ENCODE measurements around the gene RBP5. TPM values are rescaled to one million over a fixed set of nuclear protein-coding genes. Genes with fewer than 3 reads are reported as not detected.

Gene RBP5
- total RNA-seq, 1 donor from 2014 or later, result 0.84 TPM

DNA sequence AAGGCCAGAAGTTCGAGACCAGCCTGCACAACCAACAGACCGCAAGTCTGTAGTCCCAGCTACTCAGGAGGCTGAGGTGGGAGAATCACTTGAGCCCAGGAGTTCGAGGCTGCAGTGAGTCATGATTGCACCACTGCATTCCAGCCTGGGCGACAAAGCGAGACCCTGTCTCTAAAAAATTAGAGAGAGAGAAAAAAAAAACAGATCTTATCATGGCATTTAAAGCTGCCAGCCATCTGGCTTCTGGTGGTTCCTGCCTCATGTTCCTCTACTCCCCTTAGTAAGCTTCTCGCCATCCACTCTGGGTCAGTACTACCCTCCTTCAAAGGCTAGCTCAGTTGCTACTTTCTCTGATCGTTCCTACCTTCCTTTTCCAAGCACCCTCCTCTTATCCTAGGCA, 17.5 kb upstream of the RBP5 start:
- intact Hi-C loops (cut with micrococcal nuclease), result no loop called here

DNA sequence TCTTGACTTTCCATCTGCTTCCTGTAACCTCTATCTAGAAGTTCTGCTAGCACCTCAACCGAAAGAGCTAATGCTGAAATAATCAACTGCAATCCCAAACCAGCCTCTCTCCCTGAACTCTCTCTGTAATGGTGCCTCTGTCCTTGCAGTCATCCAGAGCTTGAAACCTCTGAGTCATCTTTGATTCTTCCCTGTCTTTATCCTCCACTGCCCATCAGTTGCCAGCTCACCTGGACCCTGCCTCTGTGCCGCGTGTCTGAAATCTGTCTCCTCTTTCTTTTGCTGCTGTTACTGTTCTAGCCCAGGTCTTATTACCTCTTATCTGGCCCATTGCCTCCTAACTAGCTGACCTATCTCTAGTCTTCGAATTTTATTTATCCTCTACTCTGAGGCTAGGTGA, 17.0 kb upstream of the RBP5 start:
- intact Hi-C loops (cut with micrococcal nuclease), result no loop called here

DNA sequence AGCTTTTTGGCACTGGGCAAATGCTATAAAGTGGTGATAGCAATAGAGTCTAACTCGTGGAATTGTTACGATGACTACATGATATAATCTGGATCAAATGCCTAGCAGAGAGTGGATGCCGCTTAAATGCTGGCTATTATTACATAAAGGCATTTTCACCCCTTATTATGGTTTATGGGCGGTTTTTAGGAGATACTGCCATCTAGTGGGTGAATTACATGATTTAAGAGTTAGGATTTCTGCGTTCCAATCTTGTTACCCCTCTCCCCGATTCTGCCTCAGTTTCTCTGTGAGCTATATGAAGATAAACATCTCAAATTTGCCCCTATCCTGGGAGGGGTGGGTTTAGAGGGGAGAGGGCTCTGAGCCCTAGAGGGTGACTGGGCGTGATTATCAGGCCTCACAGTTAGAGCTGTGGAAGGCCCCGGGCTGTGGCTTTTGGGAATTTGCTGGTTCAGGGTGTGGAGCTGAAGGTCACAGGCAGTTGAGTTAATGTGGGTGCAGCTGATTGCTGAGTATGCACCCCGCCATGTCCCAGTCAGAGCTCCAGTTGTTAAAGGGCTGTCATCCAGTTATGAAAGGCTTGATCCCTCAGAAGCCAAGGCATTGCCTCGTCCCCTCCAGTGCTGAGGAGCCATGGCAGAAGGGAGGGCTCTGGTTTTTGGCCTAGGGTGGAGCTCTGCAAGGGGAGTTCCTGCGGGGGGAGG, 15.9 kb upstream of the RBP5 start:
- intact Hi-C loops (cut with micrococcal nuclease), result loop anchor here (5.0 kb wide), 1 partner anchor 43 kb away; the partner anchor contains the start of gene PEX5

DNA sequence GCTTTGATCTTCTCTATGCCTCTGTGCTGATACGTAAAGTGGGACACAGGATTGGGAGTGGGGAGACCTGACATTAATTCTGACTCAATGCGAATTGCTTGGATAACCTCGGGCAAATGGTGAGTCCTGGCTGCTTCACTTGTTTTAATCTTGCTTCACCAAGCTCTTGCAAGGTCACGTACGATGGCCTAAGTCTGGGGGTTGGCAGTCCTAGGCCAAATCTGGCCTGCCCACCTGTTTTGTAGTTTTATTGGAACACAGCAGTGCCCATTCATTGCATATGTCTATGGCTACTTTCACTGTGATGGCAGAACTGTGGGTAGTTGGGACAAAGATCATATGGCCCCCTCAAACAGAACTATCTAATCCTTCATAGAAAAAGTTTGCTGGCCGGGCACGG, 14.9 kb upstream of the RBP5 start:
- intact Hi-C loops (cut with micrococcal nuclease), result loop anchor here (5.0 kb wide), 1 partner anchor 44 kb away; the partner anchor contains the start of gene PEX5

DNA sequence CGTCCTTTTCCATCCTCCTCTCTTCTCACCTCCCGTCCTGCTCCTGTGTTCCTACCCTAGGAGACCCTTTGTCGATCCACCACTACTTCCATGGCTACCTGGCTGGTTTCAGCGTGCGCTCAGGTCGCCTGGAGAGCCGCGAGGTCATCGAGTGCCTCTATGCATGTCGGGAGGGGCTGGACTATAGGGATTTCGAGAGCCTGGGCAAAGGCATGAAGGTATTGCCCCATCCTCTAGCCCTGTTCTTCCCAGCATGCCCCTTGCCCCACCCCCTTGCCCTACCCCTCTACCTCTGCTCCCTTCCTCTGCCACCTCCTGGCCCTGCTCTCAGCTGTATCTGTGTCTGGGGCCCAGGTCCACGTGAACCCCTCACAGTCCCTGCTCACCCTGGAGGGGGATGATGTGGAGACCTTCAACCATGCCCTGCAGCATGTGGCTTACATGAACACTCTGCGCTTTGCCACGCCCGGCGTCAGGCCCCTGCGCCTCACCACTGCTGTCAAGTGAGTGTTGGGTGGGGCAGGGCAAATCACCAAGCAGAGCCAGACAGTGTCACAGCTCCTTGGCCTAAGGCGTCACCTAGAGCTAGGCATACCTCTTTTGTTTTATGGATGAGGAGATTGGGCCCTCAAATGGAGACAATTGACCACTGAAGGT, 14.2 kb upstream of the RBP5 start:
- intact Hi-C loops (cut with micrococcal nuclease), result loop anchor here (5.0 kb wide), 1 partner anchor 44 kb away; the partner anchor contains the start of gene PEX5

DNA sequence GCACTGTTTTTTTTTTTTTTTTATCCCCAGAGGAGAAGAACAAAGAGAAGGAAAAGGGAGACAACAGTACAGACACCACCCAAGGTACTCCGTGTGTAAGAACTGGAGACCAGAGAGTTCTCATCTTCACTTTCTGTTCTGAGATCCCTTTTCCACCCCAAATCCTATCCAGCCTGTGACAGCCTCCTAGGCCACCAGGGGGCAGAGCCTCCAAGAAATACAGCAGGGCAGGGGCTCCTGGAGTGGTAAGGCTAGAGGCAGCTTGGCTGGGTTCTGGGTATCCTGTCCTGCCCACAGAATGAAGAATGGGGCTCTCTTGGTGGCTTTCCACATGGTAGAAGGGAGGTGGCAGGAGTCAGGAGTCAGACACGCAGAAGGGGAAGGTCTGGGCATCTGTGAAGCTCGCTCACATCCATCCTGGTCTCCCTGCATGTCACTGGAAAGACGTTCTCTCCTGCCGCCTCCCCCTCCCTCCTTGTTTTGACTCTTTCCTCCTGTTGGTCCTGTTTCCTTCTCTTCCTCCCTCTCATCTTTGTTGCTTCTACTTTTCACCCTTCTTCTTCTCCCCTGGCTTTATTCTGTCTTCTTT, 13.5 kb upstream of the RBP5 start:
- intact Hi-C loops (cut with micrococcal nuclease), result loop anchor here (5.0 kb wide), 1 partner anchor 45 kb away; the partner anchor contains the start of gene PEX5

DNA sequence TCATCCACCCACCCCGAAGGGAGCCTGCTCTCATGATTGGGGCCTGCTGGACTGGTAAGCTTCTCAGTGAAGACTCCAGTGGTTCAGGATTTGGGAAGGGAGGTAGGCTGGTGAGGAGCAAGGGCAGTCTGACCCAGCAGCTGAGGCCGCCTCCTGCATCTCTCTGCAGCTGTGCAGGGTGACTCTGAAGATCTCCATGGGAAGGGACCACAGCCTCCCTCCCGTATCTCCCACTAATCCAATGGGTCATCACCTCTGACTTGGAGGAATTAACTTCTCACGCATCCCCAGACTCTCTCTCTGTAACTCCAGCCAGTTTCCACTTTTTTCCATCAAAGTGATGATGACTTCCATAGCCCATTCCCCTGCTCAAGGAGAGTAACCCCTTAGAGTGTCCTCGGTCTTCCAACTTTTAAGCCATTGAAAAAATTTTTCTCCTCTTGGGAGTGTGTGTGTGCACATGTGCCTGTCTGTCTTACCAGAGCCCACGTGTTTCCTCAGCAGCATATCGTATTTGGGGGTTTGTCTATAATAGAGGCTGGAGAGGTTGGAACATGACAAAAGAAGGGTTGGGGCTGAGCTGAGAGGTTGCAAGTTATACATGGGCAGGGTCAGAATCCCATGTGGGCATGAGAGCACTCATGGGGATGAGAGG, 12.8 kb upstream of the RBP5 start:
- intact Hi-C loops (cut with micrococcal nuclease), result loop anchor here (5.0 kb wide), 1 partner anchor 46 kb away; the partner anchor contains the start of gene PEX5

DNA sequence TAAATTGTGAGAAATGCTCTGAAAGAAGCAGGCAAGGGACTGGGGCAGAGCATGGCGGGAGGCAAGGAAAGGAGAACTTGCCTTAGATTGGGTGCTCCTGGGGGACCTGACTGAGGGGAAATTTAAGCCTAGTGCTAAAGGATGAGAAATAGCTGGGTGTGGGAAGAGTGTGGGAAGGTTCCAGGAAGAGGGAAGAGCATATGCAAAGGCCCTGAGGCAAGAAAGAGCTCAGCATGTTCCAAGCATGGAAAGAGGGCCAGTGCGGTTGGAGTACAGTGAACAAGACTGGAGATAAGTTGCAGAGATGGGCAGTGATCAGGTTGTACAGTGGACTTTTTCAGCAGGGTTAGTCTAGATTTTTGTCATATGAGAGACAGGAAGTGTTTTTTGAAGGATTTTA, 10.5 kb upstream of the RBP5 start:
- intact Hi-C loops (cut with micrococcal nuclease), result no loop called here

DNA sequence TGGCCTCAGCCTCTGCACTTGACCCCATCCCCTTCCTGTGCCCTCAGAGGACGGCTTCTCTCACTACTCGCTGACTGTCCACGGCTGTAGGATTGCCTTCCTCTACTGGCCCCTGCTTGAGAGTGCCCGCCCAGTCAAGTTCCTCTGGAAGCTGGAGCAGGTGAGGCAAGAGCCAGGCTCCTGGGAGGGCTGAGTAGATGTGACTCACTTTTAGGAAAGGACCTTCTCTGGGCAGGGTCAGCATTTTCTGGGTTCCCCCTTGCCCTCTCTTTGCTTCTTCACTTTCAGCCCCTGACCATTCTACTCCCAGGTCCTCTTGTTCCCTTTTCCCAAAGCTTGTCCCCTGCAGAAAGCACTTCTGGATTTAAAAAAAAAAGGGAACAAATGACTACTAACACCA, 9.2 kb upstream of the RBP5 start:
- intact Hi-C loops (cut with micrococcal nuclease), result no loop called here

DNA sequence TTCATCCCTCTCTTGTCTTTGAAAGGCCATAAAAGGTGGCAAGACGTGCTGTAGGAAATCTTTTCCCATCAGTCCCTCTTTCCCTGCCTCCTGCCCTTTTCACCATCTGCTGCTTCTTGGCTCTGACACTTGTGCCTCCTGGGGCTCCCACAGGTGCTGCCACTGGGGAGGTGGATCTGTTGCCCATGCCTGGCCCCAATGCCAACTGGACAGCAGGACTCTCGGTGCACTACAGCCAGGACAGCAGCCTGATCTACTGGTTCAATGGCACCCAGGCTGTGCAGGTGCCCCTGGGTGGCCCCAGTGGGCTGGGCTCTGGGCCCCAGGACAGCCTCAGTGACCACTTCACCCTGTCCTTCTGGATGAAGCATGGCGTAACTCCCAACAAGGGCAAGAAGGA, 8.0 kb upstream of the RBP5 start:
- intact Hi-C loops (cut with micrococcal nuclease), result no loop called here

DNA sequence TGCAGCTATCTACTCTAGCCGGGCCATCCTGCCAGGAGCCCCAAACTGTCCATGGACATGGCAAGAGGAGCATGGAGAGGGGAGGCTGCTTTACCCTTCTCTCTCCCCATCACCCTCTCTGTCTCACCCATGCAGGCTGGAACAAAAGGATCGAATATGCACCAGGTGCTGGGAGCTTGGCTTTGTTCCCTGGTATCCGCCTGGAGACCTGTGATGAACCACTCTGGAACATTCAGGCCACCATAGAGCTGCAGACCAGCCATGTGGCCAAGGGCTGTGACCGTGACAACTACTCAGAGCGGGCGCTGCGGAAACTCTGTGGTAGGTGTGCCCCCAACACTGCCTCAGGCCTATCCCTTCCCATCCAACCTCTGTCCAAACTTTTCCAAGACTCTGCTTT, 7.4 kb upstream of the RBP5 start:
- intact Hi-C loops (cut with micrococcal nuclease), result no loop called here

DNA sequence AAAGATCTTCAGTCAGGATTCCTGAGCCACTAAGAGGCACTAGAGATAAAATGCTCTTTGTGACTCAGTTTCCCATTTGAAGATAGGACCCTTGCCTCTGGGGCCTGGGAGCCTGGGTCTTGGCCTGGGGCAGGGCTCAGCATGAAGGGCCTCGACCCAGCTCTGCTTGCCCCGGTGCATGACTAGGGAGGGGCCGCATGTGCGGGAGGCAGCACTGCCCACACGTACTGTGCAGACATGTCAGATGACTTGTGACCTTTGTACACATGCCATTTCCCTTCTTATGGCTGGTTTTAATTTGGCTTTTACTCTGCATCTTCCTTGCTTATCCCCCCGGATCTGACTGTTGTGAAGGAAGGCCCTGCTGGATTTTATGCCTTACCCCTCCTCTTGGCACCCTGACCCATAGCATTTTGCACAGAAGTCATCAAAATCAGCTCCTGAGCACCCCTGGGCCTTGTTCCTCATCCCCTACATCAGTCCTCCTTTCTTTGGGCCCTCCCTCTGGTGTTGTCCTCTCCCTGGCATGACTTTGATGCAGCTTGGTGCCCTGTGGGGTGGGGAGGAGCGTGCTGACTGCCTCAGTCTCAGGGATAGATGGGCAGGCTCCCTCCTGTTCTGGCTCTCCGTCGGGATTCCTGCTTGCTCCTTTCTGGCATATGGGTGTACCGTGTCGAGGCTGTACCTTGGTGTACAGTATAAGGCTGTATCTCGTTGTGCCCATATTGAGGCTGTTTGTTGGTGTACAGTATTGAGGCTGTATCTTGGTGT, 5.9 kb upstream of the RBP5 start:
- intact Hi-C loops (cut with micrococcal nuclease), result loop anchor here (5.0 kb wide), 1 partner anchor 117 kb away; the partner anchor contains the start of gene LPCAT3

DNA sequence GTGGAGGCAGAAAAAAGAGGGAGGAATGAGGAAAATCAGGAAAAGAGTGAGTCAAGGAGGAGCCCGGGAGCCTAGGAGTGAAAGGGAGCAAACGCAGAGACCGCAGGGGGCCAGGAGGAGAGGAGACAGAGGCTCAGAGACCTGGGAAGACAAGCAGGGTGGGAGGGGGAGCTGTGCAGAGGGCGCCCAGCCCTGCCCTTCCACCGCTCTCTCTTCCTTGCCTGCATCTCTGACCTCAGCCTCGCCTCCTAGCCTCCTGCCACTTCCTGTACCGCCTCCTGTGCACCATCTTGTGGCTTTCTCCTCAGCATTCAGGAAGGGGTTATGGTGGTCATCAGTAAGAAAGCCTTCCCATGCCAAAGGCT, 2.8 kb upstream of the RBP5 start:
- intact Hi-C loops (cut with micrococcal nuclease), result loop anchor here (5.0 kb wide), 1 partner anchor 114 kb away; the partner anchor contains the start of gene LPCAT3

DNA sequence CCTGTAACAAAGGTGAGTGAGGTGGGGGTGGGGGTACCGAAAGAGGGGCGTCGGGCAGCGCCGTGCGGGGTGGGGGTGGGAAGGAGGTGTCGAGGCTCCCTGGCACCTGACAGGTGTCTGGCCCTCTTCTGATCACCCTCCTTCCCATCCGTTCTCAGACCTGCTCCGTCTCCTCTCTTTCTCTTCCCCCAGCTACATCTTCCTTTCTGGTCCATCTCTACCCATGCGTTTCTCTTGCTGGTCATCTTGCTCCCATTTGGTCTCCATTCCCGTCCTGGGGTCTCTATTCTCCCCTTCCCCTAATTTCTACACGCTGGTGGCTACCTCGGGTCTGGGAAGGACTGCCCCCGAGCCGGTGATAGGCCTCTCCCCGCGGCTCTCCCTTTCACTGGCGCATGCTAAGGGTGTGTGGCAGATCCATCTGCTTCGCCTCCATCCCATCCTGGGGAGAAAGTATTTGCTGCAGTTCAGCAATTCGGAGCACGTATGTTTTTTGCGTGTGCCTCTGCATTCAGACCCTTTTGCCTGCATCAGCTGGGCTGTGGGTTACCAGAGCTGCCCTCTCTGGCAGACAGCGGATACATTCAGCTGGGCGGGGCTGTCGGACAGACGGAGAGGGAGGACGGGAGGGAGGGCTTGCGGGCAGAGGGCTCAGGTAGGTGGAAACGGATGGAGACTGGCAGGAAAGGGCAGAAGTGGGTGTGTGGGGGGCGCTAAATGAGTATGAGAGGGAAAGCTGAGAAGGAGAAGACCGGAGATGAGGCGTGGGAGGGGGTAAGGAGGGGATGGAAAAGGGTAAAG, 2.2 kb upstream of the RBP5 start:
- intact Hi-C loops (cut with micrococcal nuclease), result loop anchor here (1.0 to 5.0 kb wide), 2 partner anchors 23 to 114 kb away; partner anchors contain the start of gene LPCAT3

DNA sequence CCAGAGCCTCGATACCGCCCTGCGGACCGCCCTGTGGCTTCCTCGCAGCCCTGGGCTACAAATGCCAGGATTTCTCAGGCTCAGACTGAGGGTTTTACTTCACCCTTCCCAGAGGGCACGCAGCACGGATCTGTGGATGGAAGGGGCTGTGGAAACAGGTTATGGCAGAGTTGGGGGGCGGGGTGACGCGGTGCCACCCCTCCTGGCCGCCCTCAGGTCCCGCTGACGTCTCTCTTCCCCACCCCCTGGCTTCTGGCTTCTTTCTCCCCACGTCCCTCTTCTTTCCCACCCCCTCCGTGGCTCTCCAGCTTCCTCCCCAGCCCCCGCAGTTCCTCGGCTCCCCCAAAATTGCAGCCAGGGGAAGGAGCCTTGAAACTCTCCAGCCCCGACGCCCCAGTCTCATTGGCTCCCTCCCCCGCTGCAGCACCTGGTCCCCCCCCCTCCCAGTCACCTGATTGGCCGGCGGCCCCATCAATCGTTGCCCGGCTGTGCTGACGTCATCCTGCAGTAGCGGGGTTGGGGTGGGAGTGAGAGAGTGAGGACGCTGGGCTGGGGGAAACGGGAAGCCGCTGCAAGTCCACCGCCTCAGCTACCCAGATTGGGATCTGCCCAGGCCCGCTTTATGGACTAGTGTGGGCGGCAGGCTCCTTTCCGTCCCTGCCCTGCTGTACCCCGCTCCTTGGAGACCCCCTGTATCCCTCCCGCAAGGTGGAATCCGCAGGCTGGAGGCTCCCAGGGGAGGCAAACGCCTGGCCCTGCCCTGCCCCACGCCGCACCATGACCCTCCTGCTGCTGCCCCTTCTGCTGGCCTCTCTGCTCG, 1.4 kb upstream of the RBP5 start, which contains the start of gene CLSTN3:
Gene CLSTN3 (plus strand): TSS at position 500 of the 820 bp plus-strand sequence. CDS start 278 bp downstream, at position 778.
- intact Hi-C loops (cut with micrococcal nuclease), result loop anchor here (1.0 to 5.0 kb wide), 2 partner anchors 22 to 113 kb away; partner anchors contain the start of gene LPCAT3

DNA sequence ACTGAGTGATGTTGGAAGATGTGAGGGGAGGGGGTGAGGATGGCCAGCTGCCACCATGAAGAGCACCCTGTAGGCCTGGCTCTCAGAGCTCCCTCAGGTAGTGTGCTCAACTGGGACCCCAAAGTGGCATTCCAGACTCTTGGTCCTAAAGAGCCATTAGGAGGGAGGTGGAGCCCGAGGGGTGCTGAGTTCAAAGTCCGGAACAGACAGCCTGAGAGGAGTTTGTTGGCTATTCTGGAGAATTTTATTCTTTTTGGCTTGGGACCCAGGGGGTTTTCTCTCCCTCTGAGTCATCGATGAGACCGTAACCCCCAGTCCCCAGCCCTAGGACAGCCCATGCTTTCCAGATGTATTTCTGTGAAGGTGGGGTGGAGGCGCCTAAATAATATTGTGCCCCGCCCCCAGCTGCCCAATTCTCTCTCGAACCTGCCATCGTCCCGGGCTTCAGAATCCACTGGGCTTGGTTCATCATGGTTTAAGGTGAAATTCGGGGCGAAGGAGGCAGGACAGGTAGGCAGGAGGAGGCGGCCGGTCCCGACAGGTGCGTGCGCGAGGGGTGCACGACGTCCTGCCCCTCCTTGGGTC, 690 bp upstream of the RBP5 start:
- intact Hi-C loops (cut with micrococcal nuclease), result no loop called here

DNA sequence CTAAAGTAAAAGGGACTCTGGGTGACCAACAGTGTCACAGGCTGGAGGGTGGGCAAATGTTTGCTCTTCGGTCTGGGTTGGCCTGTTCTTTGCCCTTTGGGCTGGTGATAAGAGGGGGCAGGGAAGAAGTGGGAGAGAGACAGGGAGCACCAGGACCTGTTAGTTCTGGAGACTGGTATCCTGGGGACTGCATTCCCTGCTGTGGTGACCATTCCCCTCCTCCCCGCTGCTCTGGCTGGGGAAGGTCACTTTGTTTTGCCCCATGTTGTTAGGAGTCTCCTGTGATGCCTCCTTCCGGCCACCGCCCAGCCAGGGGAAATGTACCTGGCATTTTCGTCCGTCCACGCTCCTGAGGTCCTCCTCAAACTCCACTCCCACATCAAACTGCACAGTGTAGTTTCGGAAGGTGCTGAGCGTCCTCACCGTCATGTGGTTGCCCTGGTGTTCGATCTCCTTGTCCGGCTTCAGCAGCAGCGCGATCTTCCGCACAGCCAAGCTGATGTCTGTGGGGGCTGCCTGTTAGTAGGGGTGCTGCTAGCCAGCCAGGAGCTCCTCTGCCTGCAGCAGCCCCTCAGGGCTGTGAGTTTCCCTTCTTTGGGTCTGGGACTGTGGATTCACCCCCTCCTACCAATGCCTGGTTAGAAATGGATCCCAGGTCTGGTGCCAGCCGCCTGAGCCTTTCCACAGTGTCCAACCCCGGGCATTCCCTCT, 618 bp downstream of the RBP5 start:
- intact Hi-C loops (cut with micrococcal nuclease), result no loop called here

DNA sequence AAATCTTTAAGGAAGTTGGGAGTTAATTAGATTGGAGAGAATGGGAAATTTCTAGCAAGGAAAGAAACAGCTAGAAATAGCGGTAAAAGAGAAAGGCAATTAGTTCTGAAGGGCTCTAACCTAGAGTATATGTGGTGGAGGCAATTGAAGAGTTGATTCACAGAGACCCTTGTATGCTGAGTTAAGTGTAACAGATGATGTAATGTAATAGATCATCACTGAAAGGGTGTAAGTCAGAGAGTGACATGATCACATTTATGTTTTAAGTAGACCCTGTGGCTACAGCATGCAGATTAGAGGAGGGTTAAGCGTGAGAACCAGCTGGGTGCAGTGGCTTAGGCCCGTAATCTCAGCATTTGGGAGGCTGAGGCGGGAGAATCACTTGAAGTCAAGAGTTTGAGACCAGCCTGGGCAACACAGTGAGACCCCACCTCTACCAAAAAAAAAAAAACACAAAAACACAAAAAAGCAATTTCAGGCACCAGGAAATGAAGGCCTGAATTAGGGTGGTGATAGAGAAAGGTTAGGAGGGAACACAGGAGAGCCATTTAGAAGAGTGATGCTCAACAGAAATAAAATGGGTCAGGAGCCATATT, 3.0 kb downstream of the RBP5 start:
- intact Hi-C loops (cut with micrococcal nuclease), result no loop called here

Measured in T-helper 2 cell treated with Interferon-gamma antibody and Interleukin-4, amounts not matched to agents 100 ng/mL and 5 ng/mL, for 36 hours (primary cell).